AG09309 (cell line): ENCODE measurements around the gene SLC22A14.
A peak's percentile ranks its signal among the peaks of the same experiment; 100 is the strongest.

Source experiments
- DNase-seq: peaks from one replicate; pipeline ENCODE4 v3.0.0-alpha.2; 2010; ENCODE audit warnings: low read depth
- H3K4me3 ChIP-seq: 2 replicates; pipeline ENCODE4 v1.5.1; 2011; ENCODE audit warnings: mild to moderate bottlenecking, low read depth, low read length, moderate library complexity; ENCODE audit not compliant: control insufficient read depth
- CTCF ChIP-seq: IDR thresholded peaks from 2 replicates; pipeline ENCODE4 v1.5.1; 2011; ENCODE audit warnings: mild to moderate bottlenecking, low read depth, low read length, inconsistent platforms; ENCODE audit not compliant: insufficient read depth, control insufficient read depth; ENCODE audit errors: missing control alignments

SLC22A14 gene

DNA sequence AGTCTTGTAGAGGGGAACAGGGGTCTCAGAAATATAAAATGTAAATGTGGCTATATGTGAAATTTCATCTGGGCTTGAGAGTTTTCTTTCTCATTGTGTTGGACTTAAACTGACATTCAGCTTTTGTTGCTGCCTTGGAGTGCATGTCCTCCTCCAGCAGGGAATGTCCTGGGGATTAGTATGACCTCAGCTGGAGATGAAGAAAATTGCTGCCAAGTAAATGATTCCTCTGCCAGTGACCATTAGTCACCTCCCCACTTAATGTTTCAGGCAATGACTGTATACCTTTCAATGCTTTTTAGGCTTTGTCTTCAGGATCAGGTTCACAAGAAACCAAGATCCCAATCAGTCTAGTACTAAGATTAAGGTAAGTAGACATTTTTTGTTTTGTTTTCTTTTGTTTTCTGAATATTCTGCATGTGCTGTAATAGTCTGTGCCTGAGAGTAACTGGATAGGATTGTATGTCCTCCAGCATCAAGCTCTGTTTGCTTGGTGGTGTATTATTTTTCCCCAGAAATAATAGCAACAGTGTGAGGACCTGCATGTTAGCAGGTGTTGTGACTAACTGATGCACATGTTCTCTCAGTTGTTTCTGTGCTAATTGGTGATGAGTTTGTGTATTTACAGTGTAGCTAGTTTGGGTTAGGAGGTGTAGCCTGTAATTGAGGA is 34.6 kb upstream of the SLC22A14 start:
- peak; percentile 66 for DNase-seq
- no peak overlapping the region for H3K4me3 ChIP-seq
- peak; percentile 46 for TF ChIP-seq CTCF

DNA sequence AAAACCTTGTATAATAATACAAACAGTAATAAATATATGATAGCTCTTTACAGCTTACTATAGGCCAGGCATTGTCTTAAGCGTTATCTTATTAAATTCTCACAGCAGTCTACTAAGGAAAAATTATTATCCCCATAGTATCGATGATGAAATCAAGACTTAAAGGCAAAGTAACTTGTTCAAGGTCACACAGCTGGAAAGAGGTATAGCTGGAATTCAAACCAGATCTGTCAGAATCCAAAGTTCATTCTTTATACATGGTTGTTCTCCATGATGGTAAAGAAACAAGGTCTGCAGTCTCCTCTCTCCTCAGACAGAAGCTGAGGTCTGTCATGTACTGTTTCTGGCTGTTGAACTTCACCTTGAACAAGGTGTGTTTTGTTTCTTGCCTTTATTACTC is 31.9 kb upstream of the SLC22A14 start:
- TF ChIP-seq CTCF = no peak
- H3K4me3 ChIP-seq = no peak overlapping the region
- no peak for DNase-seq

DNA sequence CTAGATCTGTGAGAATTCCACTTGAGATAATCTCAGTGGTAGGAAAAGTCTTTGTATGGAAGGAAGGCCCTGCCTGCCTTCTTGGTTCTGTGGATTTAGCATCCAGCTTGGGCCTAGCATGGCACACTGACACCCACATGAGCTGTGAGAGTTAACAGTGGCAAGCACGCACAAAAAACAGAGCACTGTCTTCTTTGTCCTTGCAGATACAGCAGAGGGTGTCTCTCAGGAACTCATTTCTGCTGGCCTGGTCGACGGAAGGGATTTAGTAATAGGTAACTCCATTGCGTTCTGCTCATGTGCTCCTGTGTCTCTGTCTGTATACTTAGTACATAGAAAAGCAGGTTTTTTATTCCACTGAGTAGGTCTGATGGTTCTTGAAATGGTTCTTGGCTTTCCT is 30.9 kb upstream of the SLC22A14 start:
- no peak overlapping the region for H3K4me3 ChIP-seq
- TF ChIP-seq CTCF = no peak
- DNase-seq = no peak

DNA sequence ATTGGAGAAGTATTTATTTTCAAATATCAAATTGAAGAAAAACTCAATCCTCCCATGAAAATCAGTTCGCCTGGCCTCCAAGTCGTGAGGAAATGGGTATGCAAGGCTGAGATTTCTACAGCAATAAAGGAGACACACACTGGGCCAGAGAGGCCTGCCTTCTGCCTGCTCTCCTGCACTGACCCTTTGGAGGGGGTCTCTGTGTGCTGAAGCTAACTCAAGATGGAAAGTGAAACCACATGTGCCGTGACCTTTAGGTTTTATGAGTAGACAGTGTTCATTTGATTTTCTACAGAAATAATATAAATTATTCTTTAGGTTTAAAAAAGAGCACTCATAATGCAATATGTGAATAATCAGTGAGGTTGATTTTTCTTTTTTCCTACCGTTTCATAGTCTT is 28.4 kb upstream of the SLC22A14 start:
- DNase-seq = no peak
- TF ChIP-seq CTCF = no peak
- no peak overlapping the region for H3K4me3 ChIP-seq

- DNase-seq = no peak
- H3K4me3 ChIP-seq = no peak overlapping the region
- no peak for TF ChIP-seq CTCF
Observed at GRCh38 chr3:38254872-38255271, 27.2 kb upstream of the SLC22A14 start.

DNA sequence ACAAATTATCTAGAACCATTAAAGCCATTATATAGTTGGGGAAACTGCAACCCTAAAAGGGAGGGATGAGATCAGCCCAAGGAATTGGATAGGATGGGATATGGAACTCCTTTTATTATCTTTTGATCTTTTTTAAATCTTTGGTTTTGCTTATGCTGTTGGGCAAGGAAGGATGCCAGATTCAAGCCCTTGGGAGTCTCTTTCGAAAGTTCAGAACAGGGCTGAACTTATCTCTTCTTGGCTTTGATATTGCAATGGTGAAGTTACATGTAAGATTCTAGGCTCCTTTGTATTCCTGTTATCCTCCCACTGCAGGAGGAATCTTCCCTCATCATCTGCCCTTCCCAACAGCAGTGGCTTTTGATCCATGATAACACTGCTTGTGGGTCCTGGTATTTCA is 26.5 kb upstream of the SLC22A14 start:
- DNase-seq = no peak
- TF ChIP-seq CTCF = no peak
- H3K4me3 ChIP-seq = no peak overlapping the region

- no peak overlapping the region for H3K4me3 ChIP-seq
- no peak for TF ChIP-seq CTCF
- no peak for DNase-seq
Observed at GRCh38 chr3:38257583-38257982, 24.5 kb upstream of the SLC22A14 start.
